GM19240 (cell line): ENCODE results near the gene TMEM263.
"Not testable (repeated sequence)": the region's sequence is repeated elsewhere in the genome, so short reads cannot be mapped to it uniquely, and the experiment has no call there.

Source experiments
- DNase-seq: peaks from one replicate; pipeline ENCODE4 v3.0.0; 2011; ENCODE audit warnings: low spot score; ENCODE audit not compliant: insufficient read length

Gene TMEM263

DNA sequence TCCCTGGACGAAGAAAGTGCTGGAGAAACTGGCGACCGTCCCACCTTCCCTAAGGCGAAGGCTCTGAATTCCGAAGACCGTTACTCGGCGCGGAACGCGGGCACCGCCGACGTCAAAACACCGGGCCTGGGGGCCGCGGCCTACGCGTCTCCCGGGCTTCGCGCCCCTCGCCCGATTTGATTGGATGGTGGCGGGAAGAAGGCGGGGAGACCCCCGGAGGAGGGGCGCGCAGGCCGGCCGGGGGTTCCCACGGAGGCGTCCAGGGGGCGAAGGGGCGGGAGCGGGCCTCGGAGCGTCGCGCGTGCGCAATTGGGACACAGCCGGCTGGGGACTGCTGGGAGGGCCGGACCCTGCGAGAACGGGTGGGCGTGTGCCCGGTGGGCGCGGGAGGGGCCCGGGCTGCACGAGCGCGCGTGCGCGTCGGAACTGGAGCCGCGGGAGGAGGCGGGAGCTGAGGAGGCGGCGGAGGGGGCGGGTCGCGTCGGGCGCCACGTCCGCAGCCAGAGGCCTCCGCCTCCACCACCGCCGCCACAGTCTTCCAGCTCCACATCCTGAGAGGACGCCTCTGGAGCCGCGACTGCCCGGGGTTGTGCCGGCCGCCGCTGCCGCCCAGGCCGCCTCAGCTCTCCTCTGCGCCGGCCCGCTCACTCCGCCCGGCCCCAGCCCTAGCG lies at the start of gene TMEM263:
TSS of gene TMEM263 (plus strand) at position 531 of the 671 bp plus-strand sequence. CDS start 11,210 bp downstream, outside the sequence.
- peak; percentile 73 for DNase-seq

GRCh38 chr12:106906715-106907114 lies 49.0 kb upstream of the TMEM263 start:
- no peak for DNase-seq

GRCh38 chr12:106907411-106907810 lies 48.3 kb upstream of the TMEM263 start:
- DNase-seq: no peak

GRCh38 chr12:106907846-106908245 lies 47.9 kb upstream of the TMEM263 start:
- DNase-seq: no peak

GRCh38 chr12:106908561-106908960 lies 47.1 kb upstream of the TMEM263 start:
- DNase-seq: no peak

DNA sequence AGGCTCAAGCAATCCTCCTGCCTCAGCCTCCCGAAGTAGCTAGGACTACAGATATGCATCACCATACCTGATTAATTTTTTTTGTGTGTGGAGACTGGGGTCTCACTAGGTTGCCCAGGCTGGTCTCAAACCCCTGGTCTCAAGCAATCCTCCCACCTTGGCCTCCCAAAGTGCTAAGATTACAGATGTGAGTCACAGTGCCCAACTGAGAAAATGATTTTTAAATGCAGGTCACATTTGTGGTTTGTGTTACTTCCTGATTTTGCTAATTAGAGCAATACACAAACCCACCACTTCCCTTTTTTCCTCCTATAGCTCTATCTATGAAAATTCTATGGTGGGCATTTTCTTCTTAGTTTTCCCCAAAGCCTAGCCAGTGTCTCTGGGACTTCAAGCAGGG lies 45.5 kb upstream of the TMEM263 start:
- DNase-seq: no peak

DNA sequence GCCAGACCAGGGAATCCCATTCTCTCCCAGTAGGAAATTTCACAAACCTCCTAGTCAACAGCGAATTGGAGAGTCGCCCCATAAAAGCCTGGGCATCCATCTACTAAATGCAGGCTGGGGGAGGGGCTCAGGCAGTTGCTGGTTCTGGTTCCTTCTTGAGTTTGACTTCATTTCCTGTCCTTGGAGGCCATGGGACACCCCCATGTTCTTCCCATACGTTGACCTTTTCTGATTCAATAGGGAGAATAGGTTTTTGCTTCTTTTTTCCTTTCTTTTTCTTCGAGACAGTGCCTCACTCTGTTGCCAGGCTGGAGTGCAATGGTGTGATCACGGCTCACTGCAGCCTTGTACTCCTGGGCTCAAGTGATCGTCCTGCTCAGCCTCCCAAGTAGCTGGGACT lies 44.1 kb upstream of the TMEM263 start:
- DNase-seq: no peak

- DNase-seq: no peak
These were observed 42.3 kb upstream of the TMEM263 start for GRCh38 chr12:106913456-106913855.

- DNase-seq: no peak
These were observed 40.7 kb upstream of the TMEM263 start for GRCh38 chr12:106914796-106915634.

DNA sequence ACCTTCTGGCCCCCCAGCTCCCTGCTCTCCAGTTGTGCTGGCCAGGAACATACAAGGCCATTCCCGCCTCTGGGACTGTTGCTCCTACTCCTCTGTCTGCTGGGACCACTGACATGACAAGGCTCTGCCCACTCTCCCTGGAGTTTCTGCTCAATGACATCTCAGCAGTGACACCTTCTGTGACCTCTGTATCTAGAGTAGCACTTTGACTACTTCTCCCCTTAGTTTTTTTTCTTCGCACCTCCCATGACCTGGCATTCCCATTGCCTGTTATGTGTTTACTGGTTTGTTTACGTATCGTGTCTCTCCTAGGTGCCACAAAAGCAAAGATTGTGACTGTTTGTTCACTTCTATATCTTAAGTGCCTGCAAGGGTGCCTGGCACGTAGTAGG lies 40.1 kb upstream of the TMEM263 start:
- no peak for DNase-seq

DNA sequence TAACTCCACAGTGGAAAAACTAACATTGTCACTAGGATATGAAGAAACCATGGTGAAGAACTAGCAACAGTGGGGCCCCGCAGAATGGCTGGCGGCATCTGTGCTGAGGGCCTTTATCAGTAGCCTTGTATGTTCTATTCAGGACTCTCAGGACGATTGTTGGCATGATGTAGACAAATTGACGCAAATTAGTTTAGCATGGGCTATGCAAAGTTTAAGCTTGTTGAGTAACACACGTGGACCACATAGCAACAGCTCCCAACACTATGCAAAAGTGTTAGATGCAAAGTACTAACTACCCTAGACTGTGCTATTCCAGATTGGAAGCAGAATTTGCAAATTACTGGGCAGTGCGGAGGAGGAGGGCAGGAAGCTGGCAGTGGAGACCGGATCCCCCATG lies 38.2 kb upstream of the TMEM263 start:
- DNase-seq: no peak

- DNase-seq: no peak
These were observed 37.0 kb upstream of the TMEM263 start for GRCh38 chr12:106918746-106919145.

DNA sequence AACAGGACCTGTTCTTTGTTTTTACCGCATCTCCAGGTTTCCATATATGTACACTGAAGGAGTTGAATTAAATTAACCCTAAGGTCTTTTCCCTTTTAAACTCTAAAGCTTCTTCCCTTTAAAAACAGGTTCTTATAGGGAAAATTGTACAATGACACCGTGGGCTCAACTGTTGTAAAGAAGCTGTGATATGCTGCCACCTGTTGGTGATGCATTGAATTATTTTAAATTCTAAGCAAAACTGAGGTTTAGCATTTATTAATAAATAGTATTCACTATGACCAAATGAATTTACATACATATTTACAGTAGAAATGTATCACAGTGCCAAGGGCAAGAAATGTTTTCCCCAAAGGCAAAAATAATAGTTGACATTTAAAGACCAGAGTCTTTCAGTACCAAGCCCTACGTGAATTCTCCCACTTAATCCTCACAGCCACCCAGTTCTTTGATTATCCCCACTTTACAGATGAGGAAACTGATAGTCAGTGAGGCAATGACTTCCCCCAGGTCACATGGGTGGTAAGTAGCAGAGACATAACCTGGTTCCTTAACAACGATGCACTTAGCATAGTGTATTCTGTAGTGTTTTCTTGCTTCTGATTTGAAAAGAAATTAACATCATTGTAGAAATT lies 35.7 kb upstream of the TMEM263 start:
- DNase-seq: no peak

DNA sequence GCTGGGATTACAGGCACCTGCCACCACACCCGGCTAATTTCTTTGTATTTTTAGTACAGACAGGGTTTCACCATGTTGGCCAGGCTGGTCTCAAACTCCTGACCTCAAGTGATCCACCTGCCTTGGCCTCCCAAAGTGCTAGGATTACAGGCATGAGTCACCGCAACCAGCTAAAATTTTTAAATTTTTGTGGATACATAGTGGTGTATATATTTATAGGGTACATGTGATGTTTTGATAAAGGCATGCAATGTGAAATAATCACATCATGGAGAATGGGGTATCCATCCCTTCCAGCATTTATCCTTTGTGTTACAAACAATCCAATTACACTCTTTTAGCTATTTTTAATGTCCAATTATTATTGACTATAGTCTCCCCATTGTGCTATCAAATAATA lies 33.7 kb upstream of the TMEM263 start:
- not testable (repeated sequence) for DNase-seq

- DNase-seq: not testable (repeated sequence)
These were observed 32.1 kb upstream of the TMEM263 start for GRCh38 chr12:106923594-106923993.

- DNase-seq: no peak
These were observed 31.3 kb upstream of the TMEM263 start for GRCh38 chr12:106924268-106924861.

- DNase-seq: no peak
These were observed 29.1 kb upstream of the TMEM263 start for GRCh38 chr12:106926657-106927056.

GRCh38 chr12:106934277-106934676 lies 21.4 kb upstream of the TMEM263 start:
- no peak for DNase-seq

GRCh38 chr12:106941481-106942156 lies 14.1 kb upstream of the TMEM263 start:
- no peak for DNase-seq

DNA sequence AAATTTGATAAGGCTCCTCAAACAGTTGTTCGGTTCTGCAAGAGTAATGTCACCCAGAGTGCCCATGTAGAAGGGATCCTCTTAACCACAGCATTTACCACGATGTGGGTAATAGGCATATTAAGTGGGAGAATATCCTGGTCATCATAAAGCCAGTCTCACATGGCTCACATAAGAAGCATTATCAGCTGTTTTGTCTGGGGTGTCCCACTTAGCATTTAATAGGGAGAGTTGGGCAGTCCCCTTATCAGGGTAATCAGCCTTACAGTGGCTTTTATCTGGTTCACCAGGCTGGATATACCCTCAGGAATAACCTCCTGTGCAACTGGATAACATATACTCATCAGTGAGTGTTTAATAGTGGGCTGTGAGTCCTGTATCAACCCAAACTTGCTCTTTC lies 12.9 kb upstream of the TMEM263 start:
- no peak for DNase-seq

DNA sequence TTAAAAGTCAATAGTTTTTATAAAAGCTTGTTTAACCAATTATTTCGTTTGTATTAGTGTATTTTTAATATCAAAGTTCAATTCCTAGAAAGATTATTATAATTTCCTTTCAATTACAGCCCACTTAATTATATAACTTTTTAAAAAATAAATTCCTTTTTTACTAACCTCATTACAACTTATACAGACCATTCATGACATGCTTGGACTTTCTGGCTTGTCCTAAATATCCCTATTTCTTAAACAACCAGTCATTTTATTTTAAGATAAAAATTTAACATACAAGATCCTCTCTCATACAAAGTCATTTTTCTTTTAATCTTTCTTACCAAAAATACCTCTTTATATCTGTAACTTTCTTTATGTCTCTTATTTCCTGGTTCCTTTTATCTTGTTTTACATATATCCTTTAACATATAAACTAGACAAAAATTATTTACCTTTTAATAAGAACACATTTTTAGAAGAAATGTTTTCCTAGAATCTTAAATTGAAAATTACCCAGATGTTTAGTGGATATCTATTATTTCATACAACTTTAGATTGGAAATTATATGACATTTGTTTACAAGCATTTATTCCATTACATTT lies 10.4 kb upstream of the TMEM263 start:
- no peak for DNase-seq
